Breast epithelium (tissue), 4 donors: ENCODE results near the gene ZNF611. TPM values are rescaled to one million over a fixed set of nuclear protein-coding genes. Genes with fewer than 3 reads are reported as not detected.
"Not testable (repeated sequence)": the region's sequence is repeated elsewhere in the genome, so short reads cannot be mapped to it uniquely, and the experiment has no call there.

Experiments
- DNase-seq, 2 donors: peaks; one replicate each; pipeline ENCODE4 v3.0.0-alpha.2; 2019; ENCODE audit warnings: low spot score in 2 of 2
- H3K27ac ChIP-seq, 2 donors: fragments of 200-600 bp; sonication (generic) in 1 of 2; one replicate each; pipeline ENCODE4 v1.5.1; 2016 to 2019; ENCODE audit warnings: mild to moderate bottlenecking in 1 of 2
- H3K27me3 ChIP-seq, 2 donors: fragments of 200-600 bp; sonication (generic) in 1 of 2; one replicate each; pipeline versions ENCODE4 v1.5.1 to v1.6.0; 2017 to 2019; ENCODE audit warnings: control low read depth in 1 of 2, mild to moderate bottlenecking in 1 of 2
- H3K36me3 ChIP-seq: fragments of 200-600 bp; one replicate; pipeline ENCODE4 v1.5.1; 2019
- H3K4me1 ChIP-seq, 2 donors: fragments of 200-600 bp; sonication (generic); one replicate each; pipeline ENCODE4 v1.5.1; 2016 to 2019; ENCODE audit warnings: control low read depth in 1 of 2
- H3K4me3 ChIP-seq, 3 donors: fragments of 200-600 bp; sonication (generic); 1 replicate in 2 of 3; 2 replicates in 1 of 3; pipeline ENCODE4 v1.5.1; 2016 to 2019; ENCODE audit warnings: mild to moderate bottlenecking in 3 of 3, moderate library complexity in 2 of 3
- H3K9me3 ChIP-seq, 2 donors: fragments of 200-600 bp; sonication (generic) in 1 of 2; one replicate each; pipeline ENCODE4 v1.5.1; 2016 to 2019; ENCODE audit warnings: control low read depth in 1 of 2
- POLR2A ChIP-seq: fragments of 450-650 bp; IDR thresholded peaks from one replicate; pipeline ENCODE4 v1.6.1; 2016; ENCODE audit warnings: antibody characterized with exemption, mild to moderate bottlenecking, moderate library complexity
- POLR2AphosphoS5 ChIP-seq, 3 donors: sonication (generic); formaldehyde crosslinking; IDR thresholded peaks; one replicate each; pipeline ENCODE4 v1.6.1; 2017; ENCODE audit warnings: antibody characterized with exemption in 3 of 3
- intact Hi-C: fragments of 100-400 bp; cut with DNase I; formaldehyde crosslinking; loops from one replicate; pipeline ENCODE4 v1.15.1; 2023; ENCODE audit warnings: low total_unique reads
- total RNA-seq, 3 donors: library from RNA; depleted of rRNA; stranded (reverse); fragments of >200 nt; gene quantifications; one replicate each; pipeline ENCODE4 v1.1.0, GENCODE V29; 2016
- TF ChIP-seq, protein P1 (sequence below), 3 donors: fragments of 450-650 bp; IDR thresholded peaks; one replicate each; pipeline ENCODE4 v1.5.1; 2016 to 2017; ENCODE audit warnings: antibody characterized with exemption in 3 of 3, mild to moderate bottlenecking in 3 of 3, moderate library complexity in 3 of 3

The ZNF611 gene
- total RNA-seq, 3 donors from 2014 or later = 11.8 to 23.0 (median 16.7) TPM

DNA sequence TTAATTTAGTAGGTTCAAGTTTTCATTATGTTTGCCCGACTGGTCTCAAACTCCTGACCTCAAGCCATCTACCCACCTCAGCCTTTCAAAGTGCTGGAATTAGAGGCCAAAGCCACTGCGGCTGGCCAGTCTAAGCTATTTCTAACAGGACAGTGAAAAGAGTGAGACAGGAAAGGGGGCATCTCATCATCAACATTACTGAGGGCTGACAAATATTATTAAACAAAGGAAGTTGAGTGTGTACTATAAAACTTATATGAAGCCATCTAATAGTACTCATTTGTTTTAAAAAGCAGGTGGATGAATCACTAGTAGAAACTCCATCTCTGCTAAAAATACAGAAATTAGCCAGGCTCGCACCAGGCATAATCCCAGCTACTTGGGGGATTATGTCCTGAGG lies 24.3 kb downstream of the ZNF611 start:
- peaks cover 0 to 25% of the 10 kb centered on the region in 2 donors for H3K9me3 ChIP-seq

DNA sequence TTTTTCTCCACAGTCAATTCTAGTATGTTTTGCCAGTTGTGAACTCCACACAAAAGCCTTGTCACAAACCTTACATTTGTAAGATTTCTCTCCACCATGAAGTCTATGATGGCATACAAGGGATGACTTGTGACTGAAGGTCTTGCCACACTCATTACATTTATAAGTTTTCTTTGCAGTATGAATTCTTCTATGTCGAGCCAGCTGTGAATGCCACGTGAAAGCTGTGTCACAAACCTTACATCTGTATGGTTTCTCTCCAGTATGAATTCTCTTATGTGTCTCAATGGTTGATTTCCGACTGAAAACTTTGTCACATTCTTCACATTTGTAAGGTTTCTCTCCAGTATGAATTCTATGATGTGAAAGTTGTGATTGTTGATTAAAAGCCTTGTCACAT lies 29.2 kb downstream of the ZNF611 start:
- H3K27me3 ChIP-seq, H3K4me1 ChIP-seq, H3K27ac ChIP-seq, H3K4me3 ChIP-seq, DNase-seq, intact Hi-C loops, H3K36me3 ChIP-seq: not testable (repeated sequence)
- peaks cover 0 to 38% of the 10 kb centered on the region in 2 donors for H3K9me3 ChIP-seq

More for the DNA sequence above, 24.3 kb downstream of the ZNF611 start:
- Histone ChIP-seq H3K27ac (no peak overlapping the region), H3K4me1 (no peaks in the 10 kb centered on the region), H3K36me3 (no peaks in the 10 kb centered on the region), H3K27me3 (no peaks in the 10 kb centered on the region), H3K4me3 (no peak overlapping the region)
- intact Hi-C loops = no loop called here
- TF ChIP-seq POLR2A = no peak
- no peak for TF ChIP-seq POLR2AphosphoS5 (IDR thresholded peaks at IDR 0.05)
- TF ChIP-seq, protein P1, sequence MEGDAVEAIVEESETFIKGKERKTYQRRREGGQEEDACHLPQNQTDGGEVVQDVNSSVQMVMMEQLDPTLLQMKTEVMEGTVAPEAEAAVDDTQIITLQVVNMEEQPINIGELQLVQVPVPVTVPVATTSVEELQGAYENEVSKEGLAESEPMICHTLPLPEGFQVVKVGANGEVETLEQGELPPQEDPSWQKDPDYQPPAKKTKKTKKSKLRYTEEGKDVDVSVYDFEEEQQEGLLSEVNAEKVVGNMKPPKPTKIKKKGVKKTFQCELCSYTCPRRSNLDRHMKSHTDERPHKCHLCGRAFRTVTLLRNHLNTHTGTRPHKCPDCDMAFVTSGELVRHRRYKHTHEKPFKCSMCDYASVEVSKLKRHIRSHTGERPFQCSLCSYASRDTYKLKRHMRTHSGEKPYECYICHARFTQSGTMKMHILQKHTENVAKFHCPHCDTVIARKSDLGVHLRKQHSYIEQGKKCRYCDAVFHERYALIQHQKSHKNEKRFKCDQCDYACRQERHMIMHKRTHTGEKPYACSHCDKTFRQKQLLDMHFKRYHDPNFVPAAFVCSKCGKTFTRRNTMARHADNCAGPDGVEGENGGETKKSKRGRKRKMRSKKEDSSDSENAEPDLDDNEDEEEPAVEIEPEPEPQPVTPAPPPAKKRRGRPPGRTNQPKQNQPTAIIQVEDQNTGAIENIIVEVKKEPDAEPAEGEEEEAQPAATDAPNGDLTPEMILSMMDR (IDR thresholded peaks at IDR 0.05) = no peak
- DNase-seq = no peak

DNA sequence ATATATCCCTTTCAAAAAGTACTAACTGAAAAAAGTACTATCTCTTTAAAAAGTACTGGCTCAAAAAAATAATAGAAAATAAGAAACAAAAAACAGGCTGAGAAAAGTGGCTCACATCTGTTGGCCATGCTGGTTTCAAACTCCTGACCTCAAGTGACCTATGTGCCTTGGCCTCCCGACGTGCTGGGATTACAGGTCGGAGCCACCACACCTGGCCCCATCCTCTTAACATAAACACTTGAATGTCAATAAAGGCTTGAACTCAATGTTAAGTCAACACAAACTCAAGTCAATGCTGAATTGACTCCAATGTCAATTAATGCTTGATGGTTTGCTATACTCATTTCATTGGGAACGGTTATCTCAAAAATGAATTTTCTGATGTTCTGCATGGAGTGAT lies 30.9 kb downstream of the ZNF611 start:
- Histone ChIP-seq H3K4me3 (no peak overlapping the region), H3K9me3 (peaks cover 0 to 38% of the 10 kb centered on the region in 2 donors), H3K27ac (no peak overlapping the region), H3K27me3 (no peaks in the 10 kb centered on the region), H3K4me1 (no peaks in the 10 kb centered on the region), H3K36me3 (no peaks in the 10 kb centered on the region)
- intact Hi-C loops = no loop called here
- TF ChIP-seq, protein P1 (IDR thresholded peaks at IDR 0.05) = no peak
- no peak for TF ChIP-seq POLR2AphosphoS5 (IDR thresholded peaks at IDR 0.05)
- DNase-seq = no peak

DNA sequence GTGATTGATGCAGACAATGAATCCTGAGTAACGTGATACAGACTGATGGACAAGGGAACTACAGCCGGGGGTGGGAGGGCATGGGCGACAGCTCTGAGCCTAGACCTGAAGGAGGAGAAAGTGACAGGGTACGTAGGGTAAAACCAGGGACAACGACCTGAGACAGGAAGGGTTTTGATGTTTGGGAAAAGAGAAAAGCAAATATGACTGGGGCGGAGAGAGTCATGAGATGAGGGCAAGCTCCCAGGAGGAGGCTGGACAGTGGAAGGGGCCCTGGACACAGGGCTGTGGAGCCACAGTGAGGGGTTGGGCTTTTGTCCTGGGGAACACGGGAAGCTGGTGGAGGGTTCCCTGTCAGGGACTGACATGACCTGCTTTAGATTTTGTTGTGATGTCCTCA lies 34.2 kb downstream of the ZNF611 start:
- DNase-seq = no peak
- Histone ChIP-seq H3K27me3 (no peaks in the 10 kb centered on the region), H3K4me3 (no peak overlapping the region), H3K36me3 (no peaks in the 10 kb centered on the region), H3K9me3 (peaks cover 0 to 14% of the 10 kb centered on the region in 2 donors), H3K27ac (no peak overlapping the region), H3K4me1 (no peaks in the 10 kb centered on the region)
- intact Hi-C loops = no loop called here
- TF ChIP-seq POLR2A (no peak), POLR2AphosphoS5 (IDR thresholded peaks at IDR 0.05) (no peak)
- TF ChIP-seq, protein P1 (IDR thresholded peaks at IDR 0.05) = no peak

DNA sequence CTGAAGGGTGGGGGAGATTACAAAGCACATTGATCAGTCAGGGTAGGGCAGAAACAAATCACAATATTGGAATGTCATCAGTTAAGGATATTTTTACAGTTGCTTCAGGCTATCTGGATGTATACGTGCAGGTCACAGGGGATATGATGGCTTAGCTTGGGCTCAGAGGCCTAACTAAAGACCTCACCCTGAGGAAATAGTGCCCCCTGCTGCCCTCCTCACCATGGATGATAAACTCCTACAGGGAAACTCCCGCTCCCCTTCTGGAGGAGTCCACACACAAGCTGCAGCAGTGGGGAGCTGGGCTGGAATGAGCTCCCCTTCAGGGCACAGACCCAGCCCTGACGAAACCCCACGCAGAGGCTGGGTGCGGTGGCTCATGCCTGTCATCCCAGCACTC lies 35.3 kb downstream of the ZNF611 start:
- H3K27ac ChIP-seq, H3K36me3 ChIP-seq, intact Hi-C loops, H3K4me3 ChIP-seq, H3K27me3 ChIP-seq, DNase-seq, H3K4me1 ChIP-seq, H3K9me3 ChIP-seq: not testable (repeated sequence)

DNA sequence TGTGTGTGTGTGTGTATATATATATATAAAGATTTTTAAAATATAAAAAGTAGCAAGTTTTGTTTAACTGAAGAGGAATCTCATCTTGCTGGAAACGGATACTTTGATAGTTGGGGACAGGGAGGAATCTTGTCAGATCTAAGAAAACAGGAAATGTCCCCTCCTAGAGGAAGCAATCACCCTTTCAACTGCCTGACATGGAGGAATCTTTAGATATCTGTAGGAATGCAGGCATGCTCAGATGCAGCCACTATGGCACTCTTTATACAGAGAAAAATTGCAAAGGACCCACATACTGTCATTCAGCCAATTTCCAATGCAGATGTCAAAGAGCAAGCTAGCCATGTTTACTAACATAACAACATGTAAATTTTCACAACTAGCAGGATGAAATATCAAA lies 38.8 kb downstream of the ZNF611 start:
- intact Hi-C loops = no loop called here
- TF ChIP-seq POLR2A = no peak
- Histone ChIP-seq H3K27ac (no peak overlapping the region), H3K36me3 (no peaks in the 10 kb centered on the region), H3K4me1 (no peaks in the 10 kb centered on the region), H3K9me3 (no peaks in the 10 kb centered on the region), H3K27me3 (no peaks in the 10 kb centered on the region), H3K4me3 (no peak overlapping the region)
- DNase-seq = no peak

DNA sequence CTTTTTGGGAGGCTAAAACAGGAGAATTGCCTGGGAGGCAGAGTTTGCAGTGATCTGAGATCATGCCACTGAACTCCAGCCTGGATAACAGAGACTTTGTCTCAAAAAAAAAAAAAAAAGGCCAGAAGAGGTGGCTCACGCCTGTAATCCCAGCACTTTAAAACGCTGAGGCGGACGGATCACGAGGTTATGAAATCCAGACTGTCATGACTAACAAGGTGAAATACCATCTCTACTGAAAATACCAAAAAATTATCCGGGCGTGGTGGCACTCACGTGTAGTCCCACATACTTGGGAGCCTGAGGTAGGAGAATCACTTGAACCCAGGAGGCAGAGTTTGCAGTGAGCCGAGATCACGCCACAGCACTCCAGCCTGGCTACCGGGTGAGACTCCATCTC lies 39.9 kb downstream of the ZNF611 start:
- TF ChIP-seq, protein P1 (IDR thresholded peaks at IDR 0.05) = no peak
- no peak for TF ChIP-seq POLR2AphosphoS5 (IDR thresholded peaks at IDR 0.05)
- TF ChIP-seq POLR2A = no peak
- Histone ChIP-seq H3K9me3 (no peaks in the 10 kb centered on the region), H3K4me3 (no peak overlapping the region), H3K27me3 (no peaks in the 10 kb centered on the region), H3K4me1 (no peaks in the 10 kb centered on the region), H3K36me3 (no peaks in the 10 kb centered on the region), H3K27ac (no peak overlapping the region)
- DNase-seq = no peak
- intact Hi-C loops = no loop called here

DNA sequence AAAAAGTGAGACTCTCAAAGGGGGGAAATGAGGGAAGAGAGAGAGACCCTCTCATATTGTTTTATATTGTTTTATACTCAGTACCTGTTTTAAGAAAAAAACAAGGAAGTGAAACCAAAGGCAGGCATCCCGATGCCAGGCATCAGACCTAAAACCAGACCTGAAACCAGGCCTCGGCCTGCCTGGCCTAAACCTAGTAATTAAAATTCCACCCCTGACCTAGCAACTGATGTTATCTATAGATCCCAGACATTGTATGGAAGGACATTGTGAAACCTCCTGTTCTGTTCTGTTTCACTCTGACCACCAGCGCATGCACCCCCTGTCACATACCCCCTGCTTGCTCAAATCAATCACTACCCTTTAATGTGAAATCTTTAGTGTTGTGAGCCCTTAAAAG lies 40.6 kb downstream of the ZNF611 start:
- H3K9me3 ChIP-seq, H3K36me3 ChIP-seq, H3K4me1 ChIP-seq, H3K4me3 ChIP-seq, H3K27ac ChIP-seq, intact Hi-C loops, DNase-seq, H3K27me3 ChIP-seq: not testable (repeated sequence)
